ENCODE data around the gene ERICH3. TPM values are rescaled to one million over a fixed set of nuclear protein-coding genes. Genes with fewer than 3 reads are reported as not detected.

The ERICH3 gene
- polyA plus RNA-seq, 2 of the 4 experiments (the other 2 are of a cell fraction): not detected

GRCh38 chr1:74531796-74532195 is 141.8 kb downstream of the ERICH3 start:
- no peak overlapping the region for H3K27ac ChIP-seq
- TF ChIP-seq BHLHE40 (IDR thresholded peaks at IDR 0.05; ENCODE audit: low read depth, low read length) (no peak), CHD2 (IDR thresholded peaks at IDR 0.05; ENCODE audit: low read length, partially characterized antibody) (no peak), KDM5A (IDR thresholded peaks at IDR 0.05) (no peak), KDM1A (IDR thresholded peaks at IDR 0.05; ENCODE audit: low read depth) (no peak), EP300 (IDR thresholded peaks at IDR 0.05) (no peak), GATA3 (IDR thresholded peaks at IDR 0.05; ENCODE audit: borderline replicate concordance) (no peak), RCOR1 (IDR thresholded peaks at IDR 0.05; ENCODE audit: low read depth, low read length) (no peak), FOXS1 (CRISPR knock-in tag; IDR thresholded peaks at IDR 0.05) (no peak), RARB (CRISPR knock-in tag; IDR thresholded peaks at IDR 0.05) (no peak), CEBPB (IDR thresholded peaks at IDR 0.05) (no peak), ZFP36 (IDR thresholded peaks at IDR 0.05; ENCODE audit: borderline replicate concordance, partially characterized antibody) (no peak)
- TF ChIP-seq, protein P1, sequence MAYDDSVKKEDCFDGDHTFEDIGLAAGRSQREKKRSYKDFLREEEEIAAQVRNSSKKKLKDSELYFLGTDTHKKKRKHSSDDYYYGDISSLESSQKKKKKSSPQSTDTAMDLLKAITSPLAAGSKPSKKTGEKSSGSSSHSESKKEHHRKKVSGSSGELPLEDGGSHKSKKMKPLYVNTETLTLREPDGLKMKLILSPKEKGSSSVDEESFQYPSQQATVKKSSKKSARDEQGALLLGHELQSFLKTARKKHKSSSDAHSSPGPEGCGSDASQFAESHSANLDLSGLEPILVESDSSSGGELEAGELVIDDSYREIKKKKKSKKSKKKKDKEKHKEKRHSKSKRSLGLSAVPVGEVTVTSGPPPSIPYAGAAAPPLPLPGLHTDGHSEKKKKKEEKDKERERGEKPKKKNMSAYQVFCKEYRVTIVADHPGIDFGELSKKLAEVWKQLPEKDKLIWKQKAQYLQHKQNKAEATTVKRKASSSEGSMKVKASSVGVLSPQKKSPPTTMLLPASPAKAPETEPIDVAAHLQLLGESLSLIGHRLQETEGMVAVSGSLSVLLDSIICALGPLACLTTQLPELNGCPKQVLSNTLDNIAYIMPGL (CRISPR knock-in tag; IDR thresholded peaks at IDR 0.05; ENCODE audit: borderline replicate concordance): no peak
- DNase-seq (ENCODE audit: low read depth in 1 of 2, low spot score in 1 of 2) (no peak), ATAC-seq (no peak), FAIRE-seq (no peak)
- H3K9me3 ChIP-seq: no peaks in the 10 kb centered on the region
- no peak overlapping the region for H3K4me3 ChIP-seq
- no peaks in the 10 kb centered on the region for H3K4me1 ChIP-seq
- H3K4me2 ChIP-seq: no peak overlapping the region
- POLR2A ChIA-PET: no interaction called here
- CTCF ChIA-PET: no interaction called here
- WGBS (ENCODE audit: missing lambda C conversion rate): 28% methylated on average over 1 of the region's 1 CpG

GRCh38 chr1:74530892-74531291 is 142.7 kb downstream of the ERICH3 start:
- ChIA-PET POLR2A (no interaction called here), CTCF (no interaction called here)
- Histone ChIP-seq H3K4me2 (no peak overlapping the region), H3K27ac (no peak overlapping the region), H3K4me3 (no peak overlapping the region), H3K9me3 (no peaks in the 10 kb centered on the region), H3K4me1 (no peaks in the 10 kb centered on the region)
- DNase-seq (ENCODE audit: low read depth in 1 of 2, low spot score in 1 of 2): no peak
- no peak for FAIRE-seq
- no peak for ATAC-seq
- TF ChIP-seq REST (IDR thresholded peaks at IDR 0.05) (no peak), HOXB13 (CRISPR knock-in tag; IDR thresholded peaks at IDR 0.05; ENCODE audit: low read depth) (no peak), ESRRA (IDR thresholded peaks at IDR 0.05; ENCODE audit: borderline replicate concordance, low read length) (no peak), CBX2 (IDR thresholded peaks at IDR 0.05; ENCODE audit: borderline replicate concordance, low read depth) (no peak), TP53 (CRISPR knock-in tag; IDR thresholded peaks at IDR 0.05) (no peak), CHD2 (IDR thresholded peaks at IDR 0.05; ENCODE audit: low read length, partially characterized antibody) (no peak), NR3C1 (IDR thresholded peaks at IDR 0.05) (no peak), EHMT2 (IDR thresholded peaks at IDR 0.05; ENCODE audit: low read depth) (no peak), RAD21 (conservative IDR thresholded peaks at IDR 0.05 in 1 of 2, IDR thresholded peaks at IDR 0.05 in 1 of 2) (no peak), JUN (IDR thresholded peaks at IDR 0.05) (no peak), USF2 (IDR thresholded peaks at IDR 0.05) (no peak), MAZ (IDR thresholded peaks at IDR 0.05; ENCODE audit: borderline replicate concordance, low read depth, low read length) (no peak), RCOR1 (IDR thresholded peaks at IDR 0.05; ENCODE audit: low read depth, low read length) (no peak), ZNF302 (CRISPR knock-in tag; IDR thresholded peaks at IDR 0.05) (no peak), SREBF2 (IDR thresholded peaks at IDR 0.05) (no peak)
- TF ChIP-seq, protein P1 (CRISPR knock-in tag; IDR thresholded peaks at IDR 0.05; ENCODE audit: borderline replicate concordance): no peak
- TF ChIP-seq, protein P2, sequence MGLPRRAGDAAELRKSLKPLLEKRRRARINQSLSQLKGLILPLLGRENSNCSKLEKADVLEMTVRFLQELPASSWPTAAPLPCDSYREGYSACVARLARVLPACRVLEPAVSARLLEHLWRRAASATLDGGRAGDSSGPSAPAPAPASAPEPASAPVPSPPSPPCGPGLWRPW (IDR thresholded peaks at IDR 0.05): no peak
- TF ChIP-seq, protein P3, sequence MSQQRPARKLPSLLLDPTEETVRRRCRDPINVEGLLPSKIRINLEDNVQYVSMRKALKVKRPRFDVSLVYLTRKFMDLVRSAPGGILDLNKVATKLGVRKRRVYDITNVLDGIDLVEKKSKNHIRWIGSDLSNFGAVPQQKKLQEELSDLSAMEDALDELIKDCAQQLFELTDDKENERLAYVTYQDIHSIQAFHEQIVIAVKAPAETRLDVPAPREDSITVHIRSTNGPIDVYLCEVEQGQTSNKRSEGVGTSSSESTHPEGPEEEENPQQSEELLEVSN (IDR thresholded peaks at IDR 0.05; ENCODE audit: borderline replicate concordance, low read depth): no peak

Data from A549 (cell line).